Femur (tissue), 1 donor: ENCODE data around the gene SEC22B.
"Not testable (repeated sequence)": the region's sequence is repeated elsewhere in the genome, so short reads cannot be mapped to it uniquely, and the experiment has no call there.

ENCODE experiments used
- DNase-seq: peaks from one replicate; pipeline ENCODE4 v3.0.0-alpha.2; 2017

The SEC22B gene

GRCh38 chr1:120112212-120112611 lies 64.1 kb downstream of the SEC22B start:
- DNase-seq: not testable (repeated sequence)

GRCh38 chr1:120111771-120112170 lies 64.5 kb downstream of the SEC22B start:
- not testable (repeated sequence) for DNase-seq

DNA sequence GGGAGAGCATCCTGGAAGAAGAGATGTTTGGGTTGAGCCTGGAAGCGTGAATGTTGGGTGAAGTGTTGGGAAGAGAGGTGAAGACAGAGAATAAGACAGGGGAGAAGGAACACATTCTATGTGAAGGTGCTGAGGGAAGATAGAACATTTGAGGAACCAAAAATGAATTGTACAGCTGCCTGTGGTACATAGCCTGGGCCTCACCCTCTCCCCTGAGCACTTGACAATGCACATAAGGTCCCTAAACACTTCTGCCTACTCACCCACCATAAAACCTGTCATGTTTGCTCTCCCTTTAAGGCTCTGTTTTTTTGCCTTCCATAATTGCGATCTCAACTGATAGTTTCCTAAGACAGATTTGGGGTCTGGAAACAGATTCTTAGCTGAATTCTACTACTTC lies 65.3 kb downstream of the SEC22B start:
- not testable (repeated sequence) for DNase-seq

GRCh38 chr1:120109656-120110055 lies 66.7 kb downstream of the SEC22B start:
- DNase-seq: not testable (repeated sequence)

- DNase-seq: not testable (repeated sequence)
Observed at GRCh38 chr1:120109180-120109579, 67.1 kb downstream of the SEC22B start.

GRCh38 chr1:120105288-120105687 lies 71.0 kb downstream of the SEC22B start:
- DNase-seq: not testable (repeated sequence)

- not testable (repeated sequence) for DNase-seq
Observed at GRCh38 chr1:120103768-120104167, 72.6 kb downstream of the SEC22B start.

DNA sequence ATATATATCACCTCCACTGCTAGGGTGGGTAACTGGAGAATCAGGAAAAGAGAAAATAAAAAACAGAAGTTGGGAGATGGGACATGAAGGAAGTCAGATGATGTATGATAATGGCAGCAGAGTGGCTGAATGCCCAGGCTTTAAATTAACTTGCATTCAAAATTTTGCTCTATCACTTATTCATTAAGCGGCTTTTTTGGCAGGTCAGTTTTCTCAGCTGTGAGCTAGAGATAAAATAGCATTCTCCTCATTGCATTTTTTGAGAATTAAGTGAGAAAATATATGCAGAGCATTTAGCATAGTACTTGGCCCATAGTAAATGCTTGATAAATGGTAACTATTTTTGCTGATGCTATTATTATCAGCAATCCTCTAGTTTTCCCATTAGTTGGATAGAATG lies 74.7 kb downstream of the SEC22B start:
- not testable (repeated sequence) for DNase-seq
